Nasal cavity respiratory epithelium epithelial cell of viscerocranial mucosa (primary cell): ENCODE results near the gene ZNRD2. TPM values are rescaled to one million over a fixed set of nuclear protein-coding genes. Genes with fewer than 3 reads are reported as not detected.

ENCODE experiments used
- total RNA-seq: library from RNA; depleted of rRNA; stranded (reverse); fragments of >200 nt; gene quantifications from 2 replicates; pipeline ENCODE4 v1.2.3, GENCODE V29; 2014

ZNRD2 gene, protein sequence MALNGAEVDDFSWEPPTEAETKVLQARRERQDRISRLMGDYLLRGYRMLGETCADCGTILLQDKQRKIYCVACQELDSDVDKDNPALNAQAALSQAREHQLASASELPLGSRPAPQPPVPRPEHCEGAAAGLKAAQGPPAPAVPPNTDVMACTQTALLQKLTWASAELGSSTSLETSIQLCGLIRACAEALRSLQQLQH
- total RNA-seq, result 44.4 and 59.1 TPM in 2 replicates

DNA sequence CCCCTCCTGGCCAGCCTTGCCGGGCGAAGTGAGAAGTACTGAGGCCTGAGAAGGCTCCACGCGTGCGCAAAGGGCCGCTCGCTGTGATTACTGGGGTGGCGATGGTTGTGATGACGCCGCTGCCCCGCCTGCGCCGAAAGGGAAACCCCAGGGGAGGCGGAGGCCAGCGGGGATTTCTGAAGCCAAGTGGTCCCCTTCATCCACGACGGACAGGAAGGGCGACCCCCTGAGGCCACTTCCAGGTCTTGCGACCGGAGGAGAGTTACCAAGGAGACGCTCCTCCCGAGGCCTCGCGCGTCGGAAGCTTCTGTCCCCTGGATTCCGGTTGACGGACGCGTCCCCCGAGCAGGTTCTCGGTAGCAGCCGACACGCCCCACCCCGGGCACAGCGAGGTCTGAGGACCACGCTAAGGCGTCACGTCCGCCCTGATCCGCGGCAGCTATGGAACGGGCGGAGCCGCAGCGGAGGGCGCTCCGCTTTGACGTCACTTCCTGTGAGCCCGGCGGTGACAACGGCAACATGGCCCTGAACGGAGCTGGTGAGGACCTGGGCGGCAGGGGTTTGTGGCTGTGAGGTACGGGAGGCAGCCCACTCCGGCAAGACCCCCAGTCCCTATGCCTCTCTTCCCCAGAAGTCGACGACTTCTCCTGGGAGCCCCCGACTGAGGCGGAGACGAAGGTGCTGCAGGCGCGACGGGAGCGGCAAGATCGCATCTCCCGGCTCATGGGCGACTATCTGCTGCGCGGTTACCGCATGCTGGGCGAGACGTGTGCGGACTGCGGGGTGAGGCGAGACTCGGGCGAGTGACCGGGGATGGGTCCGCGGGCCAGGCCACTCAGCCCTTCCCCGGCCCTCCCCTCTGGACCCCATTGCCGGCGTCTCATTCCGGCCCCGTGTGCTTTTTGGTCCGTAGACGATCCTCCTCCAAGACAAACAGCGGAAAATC, at the start of gene ZNRD2:
Gene ZNRD2 (plus strand): TSS at position 505 of the 946 bp plus-strand sequence. CDS start 15 bp downstream, at position 520.

DNA sequence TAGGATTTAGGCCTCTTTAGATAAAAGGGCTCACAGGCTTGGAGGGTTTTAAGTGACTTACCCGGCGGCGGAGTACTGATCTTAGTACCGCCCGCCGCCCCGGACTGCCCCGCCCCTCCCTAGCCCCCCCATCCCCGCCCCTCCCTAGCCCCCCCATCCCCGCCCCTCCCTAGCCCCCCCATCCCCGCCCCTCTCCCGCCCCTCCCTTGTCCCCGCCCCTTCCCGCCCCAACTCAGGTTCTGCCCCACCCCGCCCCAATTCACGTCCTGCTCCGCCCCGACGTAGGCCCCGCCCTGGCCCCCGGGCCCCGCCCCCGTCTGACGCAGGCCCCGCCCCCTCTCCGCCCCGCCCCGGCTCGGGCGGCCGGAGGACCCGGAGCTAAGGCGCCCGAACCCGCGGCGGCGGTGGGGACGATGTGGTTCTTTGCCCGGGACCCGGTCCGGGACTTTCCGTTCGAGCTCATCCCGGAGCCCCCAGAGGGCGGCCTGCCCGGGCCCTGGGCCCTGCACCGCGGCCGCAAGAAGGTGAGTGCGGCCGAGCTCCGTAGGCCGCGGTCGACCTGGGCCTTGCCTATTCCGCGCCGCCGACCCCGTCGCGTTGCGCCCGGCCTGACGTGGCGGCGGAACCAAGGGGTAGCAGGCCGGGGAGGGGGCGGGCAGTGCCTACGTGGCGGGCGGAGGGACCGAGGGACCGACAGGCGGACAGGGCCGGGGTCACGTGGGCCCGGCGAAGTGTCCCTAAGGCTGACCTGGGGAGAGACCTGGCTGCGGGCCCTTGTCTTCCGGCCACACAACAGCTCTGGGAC, 45.3 kb upstream of the ZNRD2 start, which contains the start of gene SCYL1:
Gene SCYL1 (plus strand): TSS at position 343 of the 805 bp plus-strand sequence. CDS start 71 bp downstream, at position 414.

DNA sequence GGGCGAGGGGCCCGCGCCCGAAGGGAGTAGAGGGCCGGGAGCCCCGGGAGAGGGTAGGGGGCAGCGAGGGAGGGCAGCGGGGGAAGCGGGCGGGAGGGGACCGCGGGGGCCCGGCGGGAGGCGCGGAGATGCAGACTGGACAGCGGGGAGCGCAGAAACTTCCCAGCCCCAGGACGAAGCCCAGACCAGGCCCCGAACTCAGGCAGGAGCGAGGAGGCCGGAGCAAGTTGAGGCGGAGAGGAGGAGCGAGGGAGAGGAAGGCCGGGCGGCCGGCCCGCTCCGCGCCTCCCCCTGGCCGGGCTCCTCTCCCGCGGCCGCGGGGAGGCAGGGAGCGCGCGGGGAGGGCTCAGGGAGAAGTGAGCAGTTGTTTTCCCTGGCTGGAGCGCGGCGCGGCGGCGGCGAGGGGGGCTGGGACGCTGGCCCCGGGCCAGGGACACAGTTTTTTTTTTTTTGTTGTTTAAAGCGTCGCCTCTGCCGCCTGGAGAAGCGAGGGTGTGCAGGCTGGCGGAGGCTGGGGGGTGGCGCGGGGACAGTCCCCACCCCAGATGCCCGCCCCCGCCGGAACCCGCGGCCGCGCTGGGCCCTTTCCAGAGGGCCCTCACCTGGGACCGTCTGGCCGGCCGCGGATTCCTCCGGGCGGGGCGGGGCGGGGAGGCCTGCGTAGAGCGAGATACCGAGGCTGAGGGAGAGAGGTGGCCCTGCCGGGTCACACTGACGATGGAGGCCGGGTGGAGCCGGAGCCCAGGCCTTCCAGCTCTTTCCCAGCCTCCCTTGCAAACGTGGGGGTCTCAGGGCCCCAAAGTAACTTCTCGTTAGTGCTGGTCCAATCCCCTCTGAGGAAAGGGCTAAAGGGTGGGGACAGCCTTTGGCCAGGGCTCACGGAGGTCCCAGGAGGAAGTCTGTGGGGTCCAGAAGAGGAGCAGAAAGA, 12.0 kb upstream of the ZNRD2 start, which contains the start of gene LTBP3:
Gene LTBP3 (minus strand): TSS at position 358 of the 928 bp plus-strand sequence. CDS start 400 bp downstream, outside the sequence.

DNA sequence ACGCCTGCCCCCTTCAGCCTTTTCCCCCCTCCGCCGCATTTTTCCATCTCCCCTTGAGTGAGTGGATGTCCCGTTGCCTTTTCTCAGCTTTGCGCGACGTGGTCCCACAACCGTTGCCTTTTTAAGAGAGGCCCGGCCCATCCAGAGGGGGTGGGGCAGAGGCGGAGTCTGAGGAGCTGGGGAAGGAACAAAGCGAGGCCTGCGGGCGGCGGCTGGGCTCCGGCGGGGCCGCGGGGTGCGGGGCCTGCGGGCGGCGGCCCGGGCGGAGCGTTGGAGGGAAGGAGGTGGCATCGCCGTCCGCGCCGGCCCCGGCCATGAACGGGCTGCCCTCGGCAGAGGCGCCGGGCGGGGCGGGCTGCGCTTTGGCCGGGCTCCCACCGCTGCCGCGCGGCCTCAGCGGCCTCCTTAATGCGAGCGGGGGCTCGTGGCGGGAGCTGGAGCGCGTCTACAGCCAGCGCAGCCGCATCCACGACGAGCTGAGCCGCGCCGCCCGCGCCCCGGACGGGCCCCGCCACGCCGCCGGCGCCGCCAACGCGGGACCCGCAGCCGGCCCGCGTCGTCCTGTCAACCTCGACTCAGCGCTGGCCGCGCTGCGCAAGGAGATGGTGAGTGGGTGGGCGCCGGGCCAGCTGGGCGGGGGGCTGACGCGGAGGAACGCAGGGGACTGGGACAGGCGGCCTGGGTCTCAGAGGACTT, 2.2 kb downstream of the ZNRD2 start, which contains the start of gene FAM89B:
Gene FAM89B (plus strand): TSS at position 183 of the 696 bp plus-strand sequence. CDS start 132 bp downstream, at position 315.

DNA sequence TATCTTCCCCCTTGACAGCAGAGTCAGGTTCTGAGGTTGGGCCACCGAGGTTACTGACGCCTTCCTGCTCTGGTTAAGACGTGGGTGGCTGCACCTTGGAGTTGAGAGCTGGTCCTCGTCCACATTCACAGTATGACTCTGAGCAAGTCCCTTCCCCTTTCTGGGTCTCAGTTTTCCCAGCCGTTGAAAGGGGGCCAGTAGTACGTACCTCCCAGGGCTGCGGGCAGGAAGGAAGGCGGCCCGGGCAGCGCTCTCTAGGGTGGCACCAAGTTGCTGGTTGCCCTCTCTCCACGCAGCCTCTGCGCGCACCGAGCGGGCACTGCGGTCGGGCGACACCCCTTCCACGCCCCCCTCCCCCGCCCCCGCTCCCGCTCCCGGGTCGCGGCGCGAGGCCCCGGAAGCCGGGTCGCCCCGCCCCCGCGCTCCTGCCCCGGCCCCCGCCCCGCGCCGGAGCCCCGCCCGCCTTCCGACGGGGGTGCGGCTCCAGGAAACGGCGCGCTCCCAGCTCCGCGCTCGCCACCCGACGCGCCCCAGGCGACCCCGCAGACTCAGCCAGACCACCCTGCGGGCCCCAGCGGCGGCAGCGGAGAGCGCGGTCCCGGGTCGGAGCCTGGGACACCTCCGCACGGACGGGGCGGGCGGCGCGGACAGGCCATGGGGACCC, 5.4 kb downstream of the ZNRD2 start, which contains the start of gene EHBP1L1:
Gene EHBP1L1 (plus strand): TSS at position 486 of the 664 bp plus-strand sequence. CDS start 250 bp downstream, outside the sequence.

DNA sequence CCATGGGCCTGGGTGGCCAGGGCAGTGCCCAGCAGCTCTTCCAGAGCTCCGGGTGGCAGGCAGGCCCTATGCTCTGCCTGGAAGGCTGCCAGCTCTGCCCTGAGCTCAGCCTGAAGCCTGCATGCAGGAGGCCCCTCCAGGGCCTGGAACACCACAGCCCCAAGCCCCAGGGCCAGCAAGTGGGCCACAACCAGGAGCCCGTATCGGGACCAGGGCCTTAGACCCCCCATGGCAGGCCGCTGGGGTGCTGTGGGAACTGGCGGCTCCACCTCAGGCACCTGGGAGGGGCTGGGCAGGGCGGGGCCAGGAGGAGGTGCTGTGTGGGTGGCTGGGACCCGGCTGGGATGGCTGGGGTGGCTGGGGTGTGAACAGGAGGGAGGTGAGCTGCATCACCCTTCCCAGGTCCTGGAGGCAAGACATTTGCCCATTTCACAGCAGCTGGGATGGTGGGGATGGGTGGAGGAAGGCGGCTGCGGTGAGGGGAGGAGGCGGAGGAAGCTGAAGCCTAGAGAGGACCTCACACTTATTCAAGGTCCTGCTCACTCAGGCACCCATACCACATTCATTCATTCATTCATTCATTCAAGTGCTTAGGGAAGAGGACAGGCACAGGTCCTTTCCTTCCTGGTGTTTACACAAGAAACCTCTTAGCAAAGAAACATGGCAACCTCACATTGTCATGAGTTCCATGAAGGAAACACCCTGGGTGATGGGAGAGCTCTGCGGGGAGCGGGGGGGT, 25.4 kb downstream of the ZNRD2 start, which contains the start of gene KCNK7:
Gene KCNK7 (minus strand): TSS at position 258 of the 739 bp plus-strand sequence. CDS start 28 bp downstream, at position 230.

DNA sequence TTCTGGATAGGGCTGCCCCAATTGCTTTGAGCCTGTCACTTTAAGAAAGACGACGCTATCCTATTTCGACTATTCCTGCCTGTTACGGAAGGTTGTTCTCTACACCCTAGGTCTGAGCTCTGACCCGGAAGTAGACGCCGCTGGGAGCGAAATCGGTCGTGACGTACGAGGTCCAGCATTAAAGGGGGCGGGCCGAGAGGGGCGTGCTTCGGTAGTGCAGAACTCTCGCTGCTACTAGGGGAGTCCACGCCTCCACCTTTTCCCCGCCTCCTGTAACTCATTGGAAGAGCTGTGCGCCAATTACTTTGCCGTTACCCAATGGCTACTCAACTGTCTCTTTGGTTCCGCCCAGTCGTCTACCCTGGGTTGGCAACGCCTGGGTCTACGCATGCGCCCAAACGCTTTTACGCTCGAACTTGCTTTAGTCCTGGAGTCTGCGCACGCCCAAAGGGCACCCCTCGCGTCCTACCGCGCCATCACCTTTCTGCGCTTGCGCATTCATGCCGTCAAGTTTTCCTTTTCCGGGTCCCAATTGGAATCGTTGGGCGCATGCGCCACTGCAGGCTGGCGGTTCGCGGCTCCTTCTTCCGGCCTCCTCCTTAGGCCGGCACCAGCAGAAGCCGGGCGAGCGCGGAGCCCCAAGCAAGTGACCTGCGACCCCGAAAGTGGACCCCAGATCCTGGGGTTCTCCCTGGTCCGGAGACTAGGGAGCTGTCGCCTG, 45.1 kb downstream of the ZNRD2 start, which contains the start of gene PCNX3:
Gene PCNX3 (plus strand): TSS at position 548 of the 721 bp plus-strand sequence. CDS start 536 bp downstream, outside the sequence.

Other genes with a start within 250 kb of the ZNRD2 start
- gene DPF2, start 236.6 kb upstream of the ZNRD2 start, total RNA-seq, result 22.9 and 35.4 TPM in 2 replicates
- gene TIGD3, start 215.7 kb upstream of the ZNRD2 start, total RNA-seq, result under 0.01 TPM in 2 replicates
- 0.57 and 0.68 TPM in 2 replicates for gene SLC25A45, start 187.8 kb upstream of the ZNRD2 start, total RNA-seq
- gene FRMD8, start 183.8 kb upstream of the ZNRD2 start, total RNA-seq, result 21.5 and 76.2 TPM in 2 replicates
- 50.2 and 178 TPM in 2 replicates for gene NEAT1, start 147.7 kb upstream of the ZNRD2 start, total RNA-seq
- 8,083 and 19,144 TPM in 2 replicates for gene MALAT1, start 71.4 kb upstream of the ZNRD2 start, total RNA-seq
- 54.1 and 70.7 TPM in 2 replicates for gene SCYL1, start 45.4 kb upstream of the ZNRD2 start, total RNA-seq
- 20.8 and 61.8 TPM in 2 replicates for gene LTBP3, start 12.1 kb upstream of the ZNRD2 start, total RNA-seq
- 8.9 and 19.5 TPM in 2 replicates for gene FAM89B, start 2.1 kb downstream of the ZNRD2 start, total RNA-seq
- gene EHBP1L1, start 5.6 kb downstream of the ZNRD2 start, total RNA-seq, result 31.4 and 54.0 TPM in 2 replicates
- gene KCNK7, start 25.3 kb downstream of the ZNRD2 start, total RNA-seq, result 0.57 and 0.68 TPM in 2 replicates
- gene MAP3K11, start 43.7 kb downstream of the ZNRD2 start, total RNA-seq, result 21.2 and 40.2 TPM in 2 replicates
- 10.3 and 38.1 TPM in 2 replicates for gene PCNX3, start 45.3 kb downstream of the ZNRD2 start, total RNA-seq
- gene SIPA1, start 67.6 kb downstream of the ZNRD2 start, total RNA-seq, result 15.8 and 19.1 TPM in 2 replicates
- 15.0 and 24.8 TPM in 2 replicates for gene RELA, start 92.4 kb downstream of the ZNRD2 start, total RNA-seq
- 28.7 and 30.3 TPM in 2 replicates for gene KAT5, start 141.8 kb downstream of the ZNRD2 start, total RNA-seq
- gene RNASEH2C, start 150.3 kb downstream of the ZNRD2 start, total RNA-seq, result 9.0 and 11.6 TPM in 2 replicates
- 10.6 and 20.7 TPM in 2 replicates for gene AP5B1, start 210.5 kb downstream of the ZNRD2 start, total RNA-seq
- gene OVOL1, start 216.6 kb downstream of the ZNRD2 start, total RNA-seq, result 19.0 and 22.2 TPM in 2 replicates